ENCODE measurements around the gene CD93. TPM values are rescaled to one million over a fixed set of nuclear protein-coding genes. Genes with fewer than 3 reads are reported as not detected.
A peak's percentile ranks its signal among the peaks of the same experiment; 100 is the strongest.

The CD93 gene
- total RNA-seq, 1 donor from 2014 or later: 0.44 TPM

GRCh38 chr20:23126281-23127061, 40.3 kb upstream of the CD93 start:
- TF ChIP-seq CTCF (conservative IDR thresholded peaks at IDR 0.05): no peak
- Mint-ChIP-seq H3K27me3 (ENCODE audit: low read depth) (no peaks in the 10 kb centered on the region), H3K27ac (ENCODE audit: unreplicated experiment) (peak overlapping the region; percentile 22), H3K4me1 (no peaks in the 10 kb centered on the region), H3K9me3 (no peaks in the 10 kb centered on the region), H3K36me3 (ENCODE audit: low read depth) (no peaks in the 10 kb centered on the region), H3K4me3 (no peak overlapping the region)
- no peak for DNase-seq (ENCODE audit: low read depth, low spot score)

DNA sequence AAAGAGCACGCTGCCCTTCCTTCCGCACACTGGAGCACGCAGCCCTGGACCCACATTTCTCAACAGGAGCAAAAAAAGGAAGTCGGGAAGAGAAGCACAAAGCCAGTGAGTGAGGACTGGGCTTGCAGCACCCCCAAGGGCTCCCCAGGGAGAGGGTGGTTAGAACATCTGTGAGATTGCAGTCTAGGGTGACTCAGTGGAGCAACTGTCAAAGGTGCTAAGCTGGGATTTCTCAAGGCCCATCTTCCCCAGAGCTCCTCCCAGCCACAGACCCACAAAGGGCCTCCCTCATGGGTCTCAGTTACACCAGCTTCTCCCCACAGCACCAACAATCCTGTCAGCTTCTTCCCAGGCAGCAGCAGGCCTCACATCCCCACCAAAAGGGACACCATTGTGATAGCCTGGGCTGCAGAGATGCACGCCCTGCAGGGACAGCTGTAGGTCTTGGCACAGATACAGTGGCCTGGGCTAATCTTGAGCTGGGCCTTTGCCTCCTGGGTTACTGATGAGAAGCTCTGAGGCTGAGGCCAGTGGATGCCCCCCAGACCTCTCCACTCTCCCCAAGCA, 39.6 kb upstream of the CD93 start:
- Mint-ChIP-seq H3K27me3 (ENCODE audit: low read depth) (no peaks in the 10 kb centered on the region), H3K4me1 (no peaks in the 10 kb centered on the region), H3K4me3 (no peak overlapping the region), H3K36me3 (ENCODE audit: low read depth) (no peaks in the 10 kb centered on the region), H3K9me3 (no peaks in the 10 kb centered on the region), H3K27ac (ENCODE audit: unreplicated experiment) (peak overlapping the region; percentile 35)
- TF ChIP-seq CTCF (conservative IDR thresholded peaks at IDR 0.05): no peak
- no peak for DNase-seq (ENCODE audit: low read depth, low spot score)

- no peaks in the 10 kb centered on the region for H3K36me3 Mint-ChIP-seq (ENCODE audit: low read depth)
- no peaks in the 10 kb centered on the region for H3K4me1 Mint-ChIP-seq
- H3K9me3 Mint-ChIP-seq: no peaks in the 10 kb centered on the region
- no peak overlapping the region for H3K4me3 Mint-ChIP-seq
- no peak for DNase-seq (ENCODE audit: low read depth, low spot score)
- H3K27ac Mint-ChIP-seq (ENCODE audit: unreplicated experiment): peak overlapping the region; percentile 35
- no peak for TF ChIP-seq CTCF (conservative IDR thresholded peaks at IDR 0.05)
- no peaks in the 10 kb centered on the region for H3K27me3 Mint-ChIP-seq (ENCODE audit: low read depth)
These were observed 39.0 kb upstream of the CD93 start for GRCh38 chr20:23125159-23125558.

GRCh38 chr20:23123886-23124285, 37.8 kb upstream of the CD93 start:
- Mint-ChIP-seq H3K4me3 (no peak overlapping the region), H3K36me3 (ENCODE audit: low read depth) (no peaks in the 10 kb centered on the region), H3K27me3 (ENCODE audit: low read depth) (no peaks in the 10 kb centered on the region), H3K9me3 (no peaks in the 10 kb centered on the region), H3K4me1 (no peaks in the 10 kb centered on the region), H3K27ac (ENCODE audit: unreplicated experiment) (no peak overlapping the region)
- no peak for TF ChIP-seq CTCF (conservative IDR thresholded peaks at IDR 0.05)
- no peak for DNase-seq (ENCODE audit: low read depth, low spot score)

GRCh38 chr20:23122796-23123655, 36.9 kb upstream of the CD93 start:
- Mint-ChIP-seq H3K27ac (ENCODE audit: unreplicated experiment) (no peak overlapping the region), H3K4me1 (no peaks in the 10 kb centered on the region), H3K27me3 (ENCODE audit: low read depth) (no peaks in the 10 kb centered on the region), H3K4me3 (no peak overlapping the region), H3K36me3 (ENCODE audit: low read depth) (no peaks in the 10 kb centered on the region), H3K9me3 (no peaks in the 10 kb centered on the region)
- TF ChIP-seq CTCF (conservative IDR thresholded peaks at IDR 0.05): no peak
- no peak for DNase-seq (ENCODE audit: low read depth, low spot score)
